H9 (cell line): Measurements from ENCODE around the gene ARAP2. TPM values are rescaled to one million over a fixed set of nuclear protein-coding genes. Genes with fewer than 3 reads are reported as not detected.

ENCODE experiments used
- DNase-seq: peaks from one replicate; pipeline ENCODE4 v3.0.0-alpha.2; 2017
- H2AFZ ChIP-seq: one replicate; pipeline ENCODE4 v1.6.1; 2013; ENCODE audit warnings: mild to moderate bottlenecking, low read length, control low read depth, moderate library complexity
- H2AK5ac ChIP-seq: 2 replicates; pipeline ENCODE4 v1.6.1; 2013; ENCODE audit warnings: low read length, control low read depth, mixed read lengths; ENCODE audit not compliant: insufficient read length
- H2BK120ac ChIP-seq: one replicate; pipeline ENCODE4 v1.6.1; 2013; ENCODE audit warnings: low read depth, mild to moderate bottlenecking, low read length, control low read depth, inconsistent platforms; ENCODE audit not compliant: poor library complexity, severe bottlenecking
- H2BK12ac ChIP-seq: 2 replicates; pipeline ENCODE4 v1.6.1; 2013; ENCODE audit warnings: low read length, control low read depth, mixed read lengths, low read depth; ENCODE audit not compliant: insufficient read length
- H2BK15ac ChIP-seq: 2 replicates; pipeline ENCODE4 v1.6.1; 2013; ENCODE audit warnings: low read depth, low read length, control low read depth
- H2BK20ac ChIP-seq: one replicate; pipeline ENCODE4 v1.6.1; 2013; ENCODE audit warnings: low read depth, mild to moderate bottlenecking, low read length, control low read depth, inconsistent platforms; ENCODE audit not compliant: poor library complexity, severe bottlenecking
- H2BK5ac ChIP-seq: 2 replicates; pipeline ENCODE4 v1.6.1; 2013; ENCODE audit warnings: low read length, control low read depth, mixed read lengths; ENCODE audit not compliant: insufficient read length
- H3K14ac ChIP-seq: 2 replicates; pipeline ENCODE4 v1.6.1; 2013; ENCODE audit warnings: low read length, control low read depth; ENCODE audit not compliant: insufficient read depth
- H3K18ac ChIP-seq: 2 replicates; pipeline ENCODE4 v1.6.1; 2013; ENCODE audit warnings: low read depth, mild to moderate bottlenecking, mixed read lengths, low read length, control low read depth; ENCODE audit not compliant: insufficient read length
- H3K23ac ChIP-seq: 2 replicates; pipeline ENCODE4 v1.6.1; 2013; ENCODE audit warnings: low read length, control low read depth, mixed read lengths, low read depth; ENCODE audit not compliant: insufficient read length
- H3K23me2 ChIP-seq: 2 replicates; pipeline ENCODE4 v1.6.1; 2013; ENCODE audit warnings: low read depth, mild to moderate bottlenecking, mixed read lengths, low read length, control low read depth; ENCODE audit not compliant: insufficient read length, poor library complexity, severe bottlenecking
- H3K27ac ChIP-seq: 2 replicates; pipeline ENCODE4 v1.5.1; 2013; ENCODE audit warnings: low read length, control low read depth, mixed read lengths, low read depth; ENCODE audit not compliant: insufficient read length
- H3K27me3 ChIP-seq: 2 replicates; pipeline ENCODE4 v1.6.1; 2013; ENCODE audit warnings: low read length, control low read depth, inconsistent platforms; ENCODE audit not compliant: insufficient read depth
- H3K4ac ChIP-seq: 2 replicates; pipeline ENCODE4 v1.6.1; 2013; ENCODE audit warnings: low read depth, mild to moderate bottlenecking, control low read depth, inconsistent platforms, low read length, moderate library complexity
- H3K4me1 ChIP-seq: 2 replicates; pipeline ENCODE4 v1.6.1; 2013; ENCODE audit warnings: low read length, control low read depth, inconsistent platforms; ENCODE audit not compliant: insufficient read depth
- H3K4me2 ChIP-seq: 2 replicates; pipeline ENCODE4 v1.6.1; 2013; ENCODE audit warnings: low read length, control low read depth, mixed read lengths; ENCODE audit not compliant: insufficient read length, insufficient read depth
- H3K56ac ChIP-seq: 2 replicates; pipeline ENCODE4 v1.6.1; 2013; ENCODE audit warnings: low read depth, mild to moderate bottlenecking, mixed read lengths, low read length, control low read depth; ENCODE audit not compliant: insufficient read length
- H3K79me1 ChIP-seq: 2 replicates; pipeline ENCODE4 v1.6.1; 2013; ENCODE audit warnings: low read depth, mild to moderate bottlenecking, moderate library complexity, low read length, control low read depth, inconsistent platforms; ENCODE audit not compliant: insufficient read depth, poor library complexity, severe bottlenecking
- H3K79me2 ChIP-seq: 2 replicates; pipeline ENCODE4 v1.6.1; 2013; ENCODE audit warnings: low read length, control low read depth, inconsistent platforms; ENCODE audit not compliant: insufficient read depth
- H3K9ac ChIP-seq: 2 replicates; pipeline ENCODE4 v1.6.1; 2013; ENCODE audit warnings: low read length, control low read depth, mixed read lengths; ENCODE audit not compliant: insufficient read length; ENCODE audit errors: extremely low read depth
- H3K9me3 ChIP-seq: one replicate; pipeline ENCODE4 v1.6.1; 2013; ENCODE audit warnings: low read depth, low read length, inconsistent platforms; ENCODE audit not compliant: control insufficient read depth
- H3T11ph ChIP-seq: one replicate; pipeline ENCODE4 v1.6.1; 2013; ENCODE audit warnings: mild to moderate bottlenecking, low read length, control low read depth, inconsistent platforms
- H4K20me1 ChIP-seq: one replicate; pipeline ENCODE4 v1.6.1; 2013; ENCODE audit not compliant: control insufficient read depth, insufficient read length, insufficient read depth
- H4K5ac ChIP-seq: 2 replicates; pipeline ENCODE4 v1.6.1; 2013; ENCODE audit warnings: low read depth, mild to moderate bottlenecking, mixed read lengths, low read length, control low read depth; ENCODE audit not compliant: insufficient read length
- H4K8ac ChIP-seq: replicated peaks from 2 replicates; pipeline ENCODE4 v1.6.1; 2013; ENCODE audit warnings: low read length, control low read depth, mixed read lengths, low read depth; ENCODE audit not compliant: insufficient read length
- H4K91ac ChIP-seq: 2 replicates; pipeline ENCODE4 v1.6.1; 2013; ENCODE audit warnings: low read depth, mild to moderate bottlenecking, moderate library complexity, mixed read lengths, low read length, control low read depth; ENCODE audit not compliant: insufficient read length
- H3K27ac Mint-ChIP-seq, 3 experiments: 2 replicates in 2 of 3; 3 replicates in 1 of 3; pipeline ENCODE4 v1.8.0; 2020 to 2021; ENCODE audit warnings: mixed read lengths in 3 of 3, mild to moderate bottlenecking in 1 of 3, moderate library complexity in 1 of 3
- H3K27me3 Mint-ChIP-seq: 2 replicates; pipeline ENCODE4 v1.8.0; 2021; ENCODE audit warnings: low read depth, mild to moderate bottlenecking, moderate library complexity, mixed read lengths
- H3K36me3 Mint-ChIP-seq, 3 experiments: 2 replicates in 2 of 3; 3 replicates in 1 of 3; pipeline ENCODE4 v1.8.0; 2020 to 2021; ENCODE audit warnings: low read depth in 3 of 3, mixed read lengths in 3 of 3; ENCODE audit not compliant: insufficient read depth in 1 of 3
- H3K4me1 Mint-ChIP-seq, 2 experiments: 2 replicates each; pipeline ENCODE4 v1.8.0; 2020; ENCODE audit warnings: mixed read lengths in 2 of 2
- H3K4me3 Mint-ChIP-seq, 2 experiments: 2 replicates in 1 of 2; 3 replicates in 1 of 2; pipeline ENCODE4 v1.8.0; 2020 to 2021; ENCODE audit warnings: mild to moderate bottlenecking in 2 of 2, mixed read lengths in 2 of 2, moderate library complexity in 1 of 2
- H3K9me3 Mint-ChIP-seq, 2 experiments: 2 replicates in 1 of 2; 3 replicates in 1 of 2; pipeline ENCODE4 v1.8.0; 2020; ENCODE audit warnings: mild to moderate bottlenecking in 2 of 2, mixed read lengths in 2 of 2, moderate library complexity in 1 of 2
- CTCF ChIP-seq: fragments of 200-600 bp; sonication (generic); conservative IDR thresholded peaks from 3 replicates; pipeline ENCODE4 v1.8.0; 2021; ENCODE audit warnings: antibody characterized with exemption, mild to moderate bottlenecking
- WGBS: extraction: QIAGEN DNeasy Blood & Tissue Kit; methylation state at CpG from one replicate; pipeline ENCODE4 v1.1.7; 2013; ENCODE audit warnings: missing lambda C conversion rate, low lambda C conversion rate, mixed read lengths; ENCODE audit not compliant: insufficient read length; ENCODE audit errors: extremely low coverage; 5-methylcytosine and 5-hydroxymethylcytosine counted together
- total RNA-seq: library from RNA; stranded (reverse); gene quantifications from 2 replicates; pipeline ENCODE4 v1.2.1, GENCODE V29; 2021

ARAP2 gene
- total RNA-seq, 1 experiment from 2014 or later: 6.3 TPM

- no peak overlapping the region for H2BK12ac ChIP-seq
- Mint-ChIP-seq H3K9me3 (no peaks in the 10 kb centered on the region), H3K27ac (no peak overlapping the region), H3K4me1 (no peaks in the 10 kb centered on the region), H3K4me3 (no peak overlapping the region), H3K36me3 (no peaks in the 10 kb centered on the region), H3K27me3 (no peaks in the 10 kb centered on the region)
- H3K4me2 ChIP-seq: no peak overlapping the region
- no peak overlapping the region for H2AK5ac ChIP-seq
- H3K9me3 ChIP-seq: no peaks in the 10 kb centered on the region
- H4K5ac ChIP-seq: no peak overlapping the region
- no peaks in the 10 kb centered on the region for H3K27me3 ChIP-seq
- H2BK20ac ChIP-seq: no peak overlapping the region
- no CpG with 5 or more reads among the region's 4 CpGs for WGBS
- H4K91ac ChIP-seq: no peak overlapping the region
- H3K56ac ChIP-seq: no peak overlapping the region
- no peak overlapping the region for H3K23ac ChIP-seq
- H2BK5ac ChIP-seq: no peak overlapping the region
- no peaks in the 10 kb centered on the region for H3K79me1 ChIP-seq
- H3T11ph ChIP-seq: no peak overlapping the region
- H2AFZ ChIP-seq: no peak overlapping the region
- H2BK120ac ChIP-seq: no peak overlapping the region
- no peak for DNase-seq
- H4K20me1 ChIP-seq: no peaks in the 10 kb centered on the region
- H3K14ac ChIP-seq: no peak overlapping the region
- no peaks in the 10 kb centered on the region for H3K23me2 ChIP-seq
- H3K4me1 ChIP-seq: no peaks in the 10 kb centered on the region
- H2BK15ac ChIP-seq: no peak overlapping the region; the same call in 1 of the 2 replicates
- no peak for TF ChIP-seq CTCF
- no peaks in the 10 kb centered on the region for H3K79me2 ChIP-seq
- H3K9ac ChIP-seq: no peak overlapping the region
- no peak overlapping the region for H3K18ac ChIP-seq
- no peak overlapping the region for H3K27ac ChIP-seq
- no peak overlapping the region for H3K4ac ChIP-seq
- no peak overlapping the region for H4K8ac ChIP-seq
Measured at GRCh38 chr4:36198861-36199260, 45.5 kb downstream of the ARAP2 start.
